HG03139 (cell line): Measurements from ENCODE around the gene PAMR1.
"Not testable (repeated sequence)": the region's sequence is repeated elsewhere in the genome, so short reads cannot be mapped to it uniquely, and the experiment has no call there.

Experiments
- ATAC-seq: cut with Tn5 transposase; IDR thresholded peaks from one replicate; pipeline ENCODE4 v1.9.1; 2021; ENCODE audit not compliant: unreplicated experiment

The PAMR1 gene

GRCh38 chr11:35525501-35526175 lies at the start of gene PAMR1:
PAMR1 (minus strand) TSS chr11:35525616; CDS start chr11:35525585, 31 bp downstream.
- no peak for ATAC-seq

GRCh38 chr11:35571696-35572095 lies 46.3 kb upstream of the PAMR1 start:
- no peak for ATAC-seq

GRCh38 chr11:35567737-35568465 lies 42.5 kb upstream of the PAMR1 start:
- ATAC-seq = no peak

GRCh38 chr11:35566885-35567284 lies 41.5 kb upstream of the PAMR1 start:
- no peak for ATAC-seq

- no peak for ATAC-seq
Measured at GRCh38 chr11:35566181-35566580, 40.8 kb upstream of the PAMR1 start.

- no peak for ATAC-seq
Measured at GRCh38 chr11:35564245-35564595, 38.8 kb upstream of the PAMR1 start.

- no peak for ATAC-seq
Measured at GRCh38 chr11:35563484-35564244, 38.2 kb upstream of the PAMR1 start.

GRCh38 chr11:35559949-35560348 lies 34.5 kb upstream of the PAMR1 start:
- ATAC-seq = no peak

GRCh38 chr11:35558513-35558912 lies 33.1 kb upstream of the PAMR1 start:
- ATAC-seq = no peak

GRCh38 chr11:35555488-35555887 lies 30.1 kb upstream of the PAMR1 start:
- no peak for ATAC-seq

GRCh38 chr11:35554491-35555437 lies 29.3 kb upstream of the PAMR1 start:
- ATAC-seq = no peak

GRCh38 chr11:35553831-35554230 lies 28.4 kb upstream of the PAMR1 start:
- ATAC-seq = no peak

- no peak for ATAC-seq
Measured at GRCh38 chr11:35553021-35553420, 27.6 kb upstream of the PAMR1 start.

- ATAC-seq = no peak
Measured at GRCh38 chr11:35552616-35553015, 27.2 kb upstream of the PAMR1 start.

GRCh38 chr11:35550374-35551036 lies 25.1 kb upstream of the PAMR1 start:
- no peak for ATAC-seq

- no peak for ATAC-seq
Measured at GRCh38 chr11:35549787-35550186, 24.4 kb upstream of the PAMR1 start.

GRCh38 chr11:35548925-35549561 lies 23.6 kb upstream of the PAMR1 start:
- no peak for ATAC-seq

- not testable (repeated sequence) for ATAC-seq
Measured at GRCh38 chr11:35547995-35548394, 22.6 kb upstream of the PAMR1 start.

GRCh38 chr11:35546317-35546716 lies 20.9 kb upstream of the PAMR1 start:
- ATAC-seq = no peak
